GM18508 (cell line): Measurements from ENCODE around the gene FMO2.

Source experiments
- ATAC-seq: cut with Tn5 transposase; IDR thresholded peaks from one replicate; pipeline ENCODE4 v1.9.1; 2021; ENCODE audit warnings: moderate number of reproducible peaks; ENCODE audit not compliant: insufficient read depth, unreplicated experiment

Gene FMO2

GRCh38 chr1:171254859-171255258 is 69.8 kb downstream of the FMO2 start:
- no peak for ATAC-seq

- ATAC-seq, result no peak
These were observed 72.0 kb downstream of the FMO2 start for GRCh38 chr1:171256940-171257606.

- no peak for ATAC-seq
These were observed 72.5 kb downstream of the FMO2 start for GRCh38 chr1:171257607-171258076.

- ATAC-seq, result no peak
These were observed 73.3 kb downstream of the FMO2 start for GRCh38 chr1:171258429-171258828.

GRCh38 chr1:171258943-171259342 is 73.8 kb downstream of the FMO2 start:
- ATAC-seq, result no peak
